Tibial artery (tissue), 4 donors: ENCODE data around the gene ALDH3B1.

Source experiments
- DNase-seq, 2 donors: peaks; one replicate each; pipeline ENCODE4 v3.0.0-alpha.2; 2019
- H3K27ac ChIP-seq, 2 donors: fragments of 200-600 bp; sonication (generic) in 1 of 2; 1 replicate in 1 of 2; 2 replicates in 1 of 2; pipeline ENCODE4 v1.5.1; 2018 to 2019; ENCODE audit warnings: mild to moderate bottlenecking in 1 of 2
- H3K27me3 ChIP-seq, 2 donors: fragments of 200-600 bp; sonication (generic) in 1 of 2; one replicate each; pipeline versions ENCODE4 v1.5.1 to v1.6.0; 2016 to 2019
- H3K36me3 ChIP-seq, 3 donors: fragments of 200-600 bp; sonication (generic) in 2 of 3; one replicate each; pipeline ENCODE4 v1.5.1; 2016 to 2019; ENCODE audit warnings: mild to moderate bottlenecking in 2 of 3
- H3K4me1 ChIP-seq, 4 donors: fragments of 200-600 bp; sonication (generic) in 2 of 4; 1 replicate in 3 of 4; 2 replicates in 1 of 4; pipeline ENCODE4 v1.5.1; 2016 to 2019
- H3K4me3 ChIP-seq, 2 donors: fragments of 200-600 bp; sonication (generic) in 1 of 2; 1 replicate in 1 of 2; 2 replicates in 1 of 2; pipeline ENCODE4 v1.5.1; 2018 to 2019; ENCODE audit warnings: mild to moderate bottlenecking in 2 of 2
- H3K9me3 ChIP-seq, 3 donors: fragments of 200-600 bp; sonication (generic) in 1 of 3; one replicate each; pipeline ENCODE4 v1.5.1; 2016 to 2019
- intact Hi-C: fragments of 100-400 bp; cut with DNase I; formaldehyde crosslinking; loops from one replicate; pipeline ENCODE4 v1.15.0; 2023; ENCODE audit warnings: low total_unique reads
- TF ChIP-seq, protein P1 (sequence below), 2 experiments: fragments of 200-600 bp in 1 of 2; fragments of 450-650 bp in 1 of 2; IDR thresholded peaks; one replicate each; pipeline ENCODE4 v1.5.1; 2017 to 2019; ENCODE audit warnings: antibody characterized with exemption in 2 of 2, mild to moderate bottlenecking in 1 of 2, moderate library complexity in 1 of 2

The ALDH3B1 gene

DNA sequence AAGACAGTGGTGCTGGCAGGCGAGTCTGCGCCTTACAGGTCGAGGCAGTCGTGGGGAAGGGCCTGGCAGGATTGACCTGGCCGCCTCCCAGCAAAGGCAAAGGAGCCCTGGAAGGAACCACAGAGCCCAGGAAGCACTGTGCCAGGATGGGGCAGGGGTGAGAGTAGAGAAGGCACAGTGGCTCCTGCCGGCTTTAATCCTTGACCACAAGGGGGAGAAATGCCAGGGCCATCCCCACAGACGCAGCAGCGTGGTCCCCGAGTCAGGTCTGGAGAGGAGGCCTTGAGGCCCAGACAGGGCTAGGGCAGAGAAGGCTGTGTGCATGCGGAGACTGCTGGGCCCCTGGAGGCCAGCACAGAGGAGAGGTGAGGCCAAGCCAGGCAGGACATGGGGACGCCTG is 10.4 kb downstream of the ALDH3B1 start:
- Histone ChIP-seq H3K4me1 (peaks cover 0 to 20% (median 9%) of the 10 kb centered on the region in 4 donors), H3K27me3 (no peaks in the 10 kb centered on the region), H3K9me3 (no peaks in the 10 kb centered on the region), H3K27ac (no peak overlapping the region), H3K36me3 (peaks cover 5 to 18% (median 17%) of the 10 kb centered on the region in 3 donors), H3K4me3 (no peak overlapping the region)
- no peak for DNase-seq
- TF ChIP-seq, protein P1, sequence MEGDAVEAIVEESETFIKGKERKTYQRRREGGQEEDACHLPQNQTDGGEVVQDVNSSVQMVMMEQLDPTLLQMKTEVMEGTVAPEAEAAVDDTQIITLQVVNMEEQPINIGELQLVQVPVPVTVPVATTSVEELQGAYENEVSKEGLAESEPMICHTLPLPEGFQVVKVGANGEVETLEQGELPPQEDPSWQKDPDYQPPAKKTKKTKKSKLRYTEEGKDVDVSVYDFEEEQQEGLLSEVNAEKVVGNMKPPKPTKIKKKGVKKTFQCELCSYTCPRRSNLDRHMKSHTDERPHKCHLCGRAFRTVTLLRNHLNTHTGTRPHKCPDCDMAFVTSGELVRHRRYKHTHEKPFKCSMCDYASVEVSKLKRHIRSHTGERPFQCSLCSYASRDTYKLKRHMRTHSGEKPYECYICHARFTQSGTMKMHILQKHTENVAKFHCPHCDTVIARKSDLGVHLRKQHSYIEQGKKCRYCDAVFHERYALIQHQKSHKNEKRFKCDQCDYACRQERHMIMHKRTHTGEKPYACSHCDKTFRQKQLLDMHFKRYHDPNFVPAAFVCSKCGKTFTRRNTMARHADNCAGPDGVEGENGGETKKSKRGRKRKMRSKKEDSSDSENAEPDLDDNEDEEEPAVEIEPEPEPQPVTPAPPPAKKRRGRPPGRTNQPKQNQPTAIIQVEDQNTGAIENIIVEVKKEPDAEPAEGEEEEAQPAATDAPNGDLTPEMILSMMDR (IDR thresholded peaks at IDR 0.05) = no peak
- intact Hi-C loops = no loop called here

DNA sequence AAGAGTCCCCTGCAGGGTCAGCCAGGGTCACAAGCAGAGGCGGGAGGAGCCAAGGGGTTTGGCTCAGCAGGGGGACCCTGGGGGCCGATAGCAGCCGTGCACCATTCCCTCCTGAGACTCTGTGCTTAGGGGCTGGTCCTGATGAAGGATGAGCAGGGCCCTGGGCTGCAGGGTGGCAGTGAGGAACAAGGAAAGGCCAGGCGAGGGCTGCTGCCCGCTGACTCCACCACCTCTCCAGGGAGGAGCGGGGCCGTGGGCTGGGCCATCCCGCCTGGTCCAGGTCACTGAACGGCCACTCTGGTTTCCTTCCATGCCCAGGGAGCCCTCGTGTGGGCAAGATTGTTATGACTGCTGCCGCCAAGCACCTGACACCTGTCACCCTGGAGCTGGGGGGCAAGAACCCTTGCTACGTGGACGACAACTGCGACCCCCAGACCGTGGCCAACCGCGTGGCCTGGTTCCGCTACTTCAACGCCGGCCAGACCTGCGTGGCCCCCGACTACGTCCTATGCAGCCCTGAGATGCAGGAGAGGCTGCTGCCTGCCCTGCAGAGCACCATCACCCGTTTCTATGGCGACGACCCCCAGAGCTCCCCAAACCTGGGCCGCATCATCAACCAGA is 11.2 kb downstream of the ALDH3B1 start:
- Histone ChIP-seq H3K4me1 (peaks cover 0 to 19% (median 9%) of the 10 kb centered on the region in 4 donors), H3K27me3 (no peaks in the 10 kb centered on the region), H3K36me3 (peaks cover 5 to 23% (median 17%) of the 10 kb centered on the region in 3 donors), H3K9me3 (no peaks in the 10 kb centered on the region), H3K27ac (no peak overlapping the region), H3K4me3 (no peak overlapping the region)
- intact Hi-C loops = no loop called here
- DNase-seq = no peak
- TF ChIP-seq, protein P1 (IDR thresholded peaks at IDR 0.05) = no peak

DNA sequence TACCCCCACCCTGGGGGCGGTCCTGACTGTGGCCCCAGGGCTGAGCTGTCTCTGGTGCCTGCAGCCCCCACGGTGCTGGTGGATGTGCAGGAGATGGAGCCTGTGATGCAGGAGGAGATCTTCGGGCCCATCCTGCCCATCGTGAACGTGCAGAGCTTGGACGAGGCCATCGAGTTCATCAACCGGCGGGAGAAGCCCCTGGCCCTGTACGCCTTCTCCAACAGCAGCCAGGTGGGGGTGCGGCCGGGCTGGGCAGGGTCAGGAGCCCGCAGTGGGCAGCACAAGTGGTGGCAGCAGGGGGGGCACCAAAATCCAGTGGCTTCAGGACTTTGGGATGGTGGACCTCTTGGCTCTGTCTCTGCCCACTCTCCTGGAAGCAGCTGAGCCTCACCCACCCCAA is 12.4 kb downstream of the ALDH3B1 start:
- no peaks in the 10 kb centered on the region for H3K9me3 ChIP-seq
- H3K27me3 ChIP-seq = no peaks in the 10 kb centered on the region
- peaks cover 5 to 23% (median 17%) of the 10 kb centered on the region in 3 donors for H3K36me3 ChIP-seq
- DNase-seq = no peak
- no peak overlapping the region for H3K4me3 ChIP-seq
- intact Hi-C loops = no loop called here
- H3K27ac ChIP-seq = no peak overlapping the region
- TF ChIP-seq, protein P1 (IDR thresholded peaks at IDR 0.05) = no peak
- peaks cover 0 to 6% (median under 1%) of the 10 kb centered on the region in 4 donors for H3K4me1 ChIP-seq

DNA sequence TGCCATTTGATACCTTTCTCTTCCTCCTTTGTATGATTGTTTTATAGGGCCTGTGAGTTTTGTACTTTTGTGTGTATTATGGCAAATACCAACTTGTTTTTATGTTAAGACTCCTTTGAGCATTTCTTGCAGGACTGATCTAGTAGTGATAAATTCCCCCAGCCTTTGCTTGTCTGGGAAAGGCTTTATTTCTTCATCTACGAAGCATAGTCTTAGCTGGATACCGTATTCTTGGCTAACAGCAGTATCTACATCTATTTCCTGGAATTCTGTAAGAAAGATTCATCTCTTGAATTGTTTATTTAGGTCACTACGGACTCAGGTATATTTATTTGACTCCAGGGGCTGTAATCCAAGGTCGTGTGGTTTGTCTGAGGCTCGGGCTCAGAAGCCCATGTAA is 14.4 kb downstream of the ALDH3B1 start:
- TF ChIP-seq, protein P1 (IDR thresholded peaks at IDR 0.05) = no peak
- intact Hi-C loops = no loop called here
- Histone ChIP-seq H3K27me3 (no peaks in the 10 kb centered on the region), H3K9me3 (no peaks in the 10 kb centered on the region), H3K36me3 (peaks cover 5 to 23% (median 17%) of the 10 kb centered on the region in 3 donors), H3K4me3 (no peak overlapping the region), H3K27ac (no peak overlapping the region), H3K4me1 (peaks cover 0 to 3% (median 2%) of the 10 kb centered on the region in 4 donors)
- DNase-seq = no peak

DNA sequence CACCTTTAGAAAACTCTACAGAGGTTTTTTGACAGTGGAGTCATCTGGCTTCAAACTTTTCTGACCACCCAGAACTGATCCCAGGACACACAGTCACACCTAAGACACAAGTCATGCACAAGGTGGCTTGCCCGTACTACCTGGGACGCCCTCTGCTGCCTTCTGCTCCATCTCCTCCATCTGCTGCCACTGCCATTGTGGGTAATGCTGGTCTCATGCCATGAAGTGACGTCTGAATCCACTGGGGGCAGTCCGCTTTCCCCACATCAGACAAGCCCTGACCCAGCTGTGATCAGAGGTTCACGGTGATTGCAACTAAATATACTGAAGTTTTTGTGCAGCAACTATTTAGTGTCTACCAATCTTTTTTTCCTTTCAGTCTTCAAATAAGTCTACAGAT is 14.9 kb downstream of the ALDH3B1 start:
- Histone ChIP-seq H3K4me1 (peaks cover 0 to 6% (median 5%) of the 10 kb centered on the region in 4 donors), H3K27ac (no peak overlapping the region), H3K9me3 (no peaks in the 10 kb centered on the region), H3K36me3 (peaks cover 5 to 23% (median 17%) of the 10 kb centered on the region in 3 donors), H3K4me3 (no peak overlapping the region), H3K27me3 (no peaks in the 10 kb centered on the region)
- DNase-seq = no peak
- TF ChIP-seq, protein P1 (IDR thresholded peaks at IDR 0.05) = no peak
- intact Hi-C loops = no loop called here
